ENCODE data around the gene AFM. TPM values are rescaled to one million over a fixed set of nuclear protein-coding genes. Genes with fewer than 3 reads are reported as not detected.

AFM gene
- total RNA-seq, 4 donors from 2014 or later: 0.14 TPM; not detected in 3

DNA sequence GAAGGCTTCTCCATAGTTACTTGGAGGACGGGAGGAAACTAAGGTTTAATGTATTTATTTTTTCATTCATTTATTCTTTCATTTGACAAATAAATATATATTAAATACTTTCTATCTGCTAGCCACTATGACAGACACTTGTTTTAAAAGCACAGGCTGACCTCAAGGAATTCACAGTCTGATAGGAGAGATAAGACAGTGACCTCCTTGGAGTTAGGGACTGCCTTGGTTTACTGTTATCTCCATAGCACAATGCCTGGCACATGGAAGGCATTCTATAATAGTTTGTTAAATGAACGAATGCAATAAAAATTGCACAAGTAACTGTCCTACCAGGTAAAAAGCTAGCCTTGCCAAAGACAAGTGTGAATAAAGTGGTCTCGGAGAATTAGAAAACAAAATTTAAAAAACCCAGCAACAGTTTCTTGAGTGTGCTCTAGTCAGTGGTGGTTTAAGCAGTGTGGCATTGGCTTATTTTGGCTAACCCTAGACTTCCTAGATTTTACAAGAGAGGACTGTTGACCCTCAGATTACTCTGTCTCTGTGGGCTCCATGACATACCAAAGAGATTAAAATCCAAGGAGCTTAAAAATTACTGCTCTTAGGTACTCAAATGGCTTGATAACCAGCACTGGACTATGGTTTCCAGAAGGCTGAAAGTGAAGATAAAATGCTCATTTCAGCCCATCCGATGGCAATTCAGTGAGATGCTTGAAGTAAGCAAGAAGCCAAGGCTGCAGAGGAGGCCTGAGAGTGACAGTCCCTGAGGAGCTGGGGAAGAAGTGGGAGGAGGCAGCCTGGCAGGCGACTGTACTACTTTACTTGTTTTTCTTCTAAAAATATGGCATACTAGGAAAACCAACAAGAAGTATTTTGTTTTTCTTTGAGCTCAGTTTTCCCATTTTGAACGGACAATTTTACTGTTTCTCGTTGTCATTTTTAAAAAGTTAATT lies 35.9 kb upstream of the AFM start:
- intact Hi-C loops (cut with DNase I; ENCODE audit: low total_unique reads): no loop called here

DNA sequence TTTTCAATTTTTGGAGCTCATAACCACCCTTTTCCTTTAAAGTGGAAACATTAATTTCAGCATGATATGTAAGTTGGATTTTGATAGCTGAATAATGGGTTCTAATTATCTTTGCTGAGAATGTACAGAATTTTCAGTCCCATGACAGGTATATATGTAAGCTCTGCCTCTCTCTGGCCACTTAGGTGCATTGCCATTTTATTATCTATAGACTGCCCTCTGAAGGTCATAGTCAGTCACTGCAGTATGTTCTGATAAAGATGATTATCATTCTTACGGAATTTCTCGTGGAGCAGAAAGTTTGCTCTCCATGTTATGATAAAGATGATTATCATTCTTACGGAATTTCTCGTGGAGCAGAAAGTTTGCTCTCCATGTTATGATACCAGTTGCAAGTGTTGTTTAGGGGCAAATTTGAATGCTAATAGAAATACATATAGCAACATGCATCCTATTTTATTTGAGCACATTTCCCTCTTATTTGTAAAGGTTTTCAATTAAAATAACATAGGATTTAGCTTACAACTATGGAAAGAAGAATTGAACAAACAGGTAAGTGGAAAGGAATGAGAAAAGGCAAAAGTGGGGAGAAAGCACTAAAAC lies 35.1 kb upstream of the AFM start:
- Histone ChIP-seq H3K4me1 (no peaks in the 10 kb centered on the region), H3K27me3 (no peaks in the 10 kb centered on the region), H3K27ac (no peak overlapping the region), H3K9me3 (no peaks in the 10 kb centered on the region), H3K4me3 (no peak overlapping the region), H3K36me3 (no peaks in the 10 kb centered on the region)
- no peak for TF ChIP-seq POLR2A (IDR thresholded peaks at IDR 0.05)
- TF ChIP-seq, protein P1, sequence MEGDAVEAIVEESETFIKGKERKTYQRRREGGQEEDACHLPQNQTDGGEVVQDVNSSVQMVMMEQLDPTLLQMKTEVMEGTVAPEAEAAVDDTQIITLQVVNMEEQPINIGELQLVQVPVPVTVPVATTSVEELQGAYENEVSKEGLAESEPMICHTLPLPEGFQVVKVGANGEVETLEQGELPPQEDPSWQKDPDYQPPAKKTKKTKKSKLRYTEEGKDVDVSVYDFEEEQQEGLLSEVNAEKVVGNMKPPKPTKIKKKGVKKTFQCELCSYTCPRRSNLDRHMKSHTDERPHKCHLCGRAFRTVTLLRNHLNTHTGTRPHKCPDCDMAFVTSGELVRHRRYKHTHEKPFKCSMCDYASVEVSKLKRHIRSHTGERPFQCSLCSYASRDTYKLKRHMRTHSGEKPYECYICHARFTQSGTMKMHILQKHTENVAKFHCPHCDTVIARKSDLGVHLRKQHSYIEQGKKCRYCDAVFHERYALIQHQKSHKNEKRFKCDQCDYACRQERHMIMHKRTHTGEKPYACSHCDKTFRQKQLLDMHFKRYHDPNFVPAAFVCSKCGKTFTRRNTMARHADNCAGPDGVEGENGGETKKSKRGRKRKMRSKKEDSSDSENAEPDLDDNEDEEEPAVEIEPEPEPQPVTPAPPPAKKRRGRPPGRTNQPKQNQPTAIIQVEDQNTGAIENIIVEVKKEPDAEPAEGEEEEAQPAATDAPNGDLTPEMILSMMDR (IDR thresholded peaks at IDR 0.05): peak in 2 of 4 experiments; percentile 8 to 24
- DNase-seq: no peak
- intact Hi-C loops (cut with DNase I; ENCODE audit: low total_unique reads): no loop called here

More for the DNA sequence above, 35.9 kb upstream of the AFM start:
- Histone ChIP-seq H3K9me3 (no peaks in the 10 kb centered on the region), H3K27me3 (no peaks in the 10 kb centered on the region), H3K27ac (no peak overlapping the region), H3K4me3 (no peak overlapping the region), H3K4me1 (no peaks in the 10 kb centered on the region), H3K36me3 (no peaks in the 10 kb centered on the region)
- no peak for TF ChIP-seq POLR2A (IDR thresholded peaks at IDR 0.05)
- TF ChIP-seq, protein P1 (IDR thresholded peaks at IDR 0.05): no peak
- no peak for DNase-seq

DNA sequence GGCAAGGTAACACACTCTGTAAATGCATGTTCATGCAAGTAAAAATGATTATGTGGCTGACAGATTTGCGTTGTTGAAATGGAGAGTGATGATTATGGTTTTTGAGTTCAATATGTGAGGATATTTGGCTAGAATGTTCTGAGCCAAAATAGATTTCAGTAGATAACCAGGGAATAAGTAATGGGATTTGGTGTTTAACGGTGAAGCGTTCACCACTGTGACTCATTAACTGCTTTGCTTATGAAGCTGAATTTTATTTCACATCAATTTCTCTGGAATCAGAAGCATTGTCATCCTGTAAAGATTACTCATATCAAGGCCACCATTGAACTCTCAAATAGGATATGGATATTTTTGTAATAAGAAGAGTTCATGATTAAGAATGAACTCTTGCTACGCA lies 33.9 kb upstream of the AFM start:
- Histone ChIP-seq H3K4me1 (no peaks in the 10 kb centered on the region), H3K9me3 (no peaks in the 10 kb centered on the region), H3K27ac (no peak overlapping the region), H3K4me3 (no peak overlapping the region), H3K27me3 (no peaks in the 10 kb centered on the region), H3K36me3 (no peaks in the 10 kb centered on the region)
- intact Hi-C loops (cut with DNase I; ENCODE audit: low total_unique reads): no loop called here
- TF ChIP-seq, protein P1 (IDR thresholded peaks at IDR 0.05): no peak
- TF ChIP-seq POLR2A (IDR thresholded peaks at IDR 0.05): no peak
- no peak for DNase-seq

DNA sequence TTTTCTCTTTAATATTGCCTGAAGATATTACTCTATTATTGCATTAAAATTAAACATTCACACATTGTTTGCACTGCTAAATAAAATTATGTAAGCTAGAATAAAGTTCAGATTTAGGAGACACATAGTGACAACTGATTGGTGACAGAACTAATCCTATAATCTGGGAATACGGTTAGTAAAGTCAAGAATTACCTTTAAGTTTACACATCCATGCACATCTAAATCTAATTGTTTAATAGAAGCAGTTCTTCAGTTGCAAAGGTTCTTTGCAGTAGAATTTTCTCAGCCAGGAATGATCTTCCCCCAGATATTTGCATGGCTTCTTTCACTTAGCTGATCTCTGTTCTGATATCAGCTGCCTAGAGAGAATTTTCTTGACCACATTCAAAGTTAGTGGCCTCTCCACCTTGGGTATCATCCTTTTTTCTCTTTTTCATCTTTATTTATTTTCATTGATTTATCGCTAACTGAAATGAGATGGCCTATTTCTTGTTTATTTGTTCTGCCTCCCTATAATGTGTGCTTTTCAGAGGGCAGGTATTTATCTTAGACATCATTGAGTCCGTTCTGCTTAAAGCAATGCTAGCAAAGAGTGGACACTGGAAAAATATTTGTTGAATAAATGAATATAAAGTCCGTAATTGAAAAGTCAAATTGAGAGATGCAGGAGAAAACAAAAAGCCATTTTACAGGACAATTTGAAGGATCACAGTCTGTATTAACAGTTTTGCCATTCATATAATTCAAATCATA lies 32.9 kb upstream of the AFM start:
- DNase-seq: no peak
- no peaks in the 10 kb centered on the region for H3K9me3 ChIP-seq
- no peaks in the 10 kb centered on the region for H3K27me3 ChIP-seq
- H3K4me1 ChIP-seq: no peaks in the 10 kb centered on the region
- no peak overlapping the region for H3K27ac ChIP-seq
- intact Hi-C loops (cut with DNase I; ENCODE audit: low total_unique reads): no loop called here
- no peaks in the 10 kb centered on the region for H3K36me3 ChIP-seq
- TF ChIP-seq POLR2A (IDR thresholded peaks at IDR 0.05): no peak
- TF ChIP-seq, protein P1 (IDR thresholded peaks at IDR 0.05): no peak
- H3K4me3 ChIP-seq: no peak overlapping the region
